Activated T-helper 2 cell treated with anti-CD3 and anti-CD28 coated beads, Interferon-gamma antibody, Interleukin-2, Interleukin-4, amounts not matched to agents 10 μg/mL and 5 μg/mL and 100 μg/mL, durations not matched to agents 14 hours and 24 hours and 36 hours (primary cell): ENCODE results near the gene PMPCB. TPM values are rescaled to one million over a fixed set of nuclear protein-coding genes. Genes with fewer than 3 reads are reported as not detected.

ENCODE experiments used
- DNase-seq: peaks from one replicate; pipeline ENCODE4 v3.0.0; 2021; ENCODE audit warnings: low spot score
- H3K27ac Mint-ChIP-seq: one replicate; pipeline ENCODE4 v1.8.0; 2021; ENCODE audit warnings: mixed read lengths
- H3K27me3 Mint-ChIP-seq: one replicate; pipeline ENCODE4 v1.8.0; 2021; ENCODE audit warnings: low read depth, mixed read lengths
- H3K36me3 Mint-ChIP-seq: one replicate; pipeline ENCODE4 v1.8.0; 2021; ENCODE audit warnings: low read depth, mixed read lengths
- H3K4me1 Mint-ChIP-seq: one replicate; pipeline ENCODE4 v1.8.0; 2021; ENCODE audit warnings: low read depth, mixed read lengths
- H3K4me3 Mint-ChIP-seq: one replicate; pipeline ENCODE4 v1.8.0; 2021; ENCODE audit warnings: low read depth, mild to moderate bottlenecking, moderate library complexity, mixed read lengths
- H3K9me3 Mint-ChIP-seq: one replicate; pipeline ENCODE4 v1.8.0; 2021; ENCODE audit warnings: mixed read lengths
- intact Hi-C: fragments of 100-400 bp; cut with micrococcal nuclease; formaldehyde crosslinking; loops from one replicate; pipeline ENCODE4 v1.15.1; 2023
- total RNA-seq: library from RNA; stranded (reverse); gene quantifications from 2 replicates; pipeline ENCODE4 v1.2.3, GENCODE V29; 2022

The PMPCB gene
- total RNA-seq, 1 donor from 2014 or later, result 69.2 TPM

- intact Hi-C loops, result no loop called here
These were observed 5.1 kb upstream of the PMPCB start for GRCh38 chr7:103292122-103292521.

GRCh38 chr7:103293526-103293925 lies 3.7 kb upstream of the PMPCB start:
- H3K4me3 Mint-ChIP-seq, result no peak overlapping the region
- DNase-seq, result no peak
- no peak overlapping the region for H3K27ac Mint-ChIP-seq
- peaks cover 17% of the 10 kb centered on the region for H3K27me3 Mint-ChIP-seq
- no peaks in the 10 kb centered on the region for H3K9me3 Mint-ChIP-seq
- H3K36me3 Mint-ChIP-seq, result peaks cover 7% of the 10 kb centered on the region
- peaks cover 14% of the 10 kb centered on the region for H3K4me1 Mint-ChIP-seq
- intact Hi-C loops, result no loop called here

More at GRCh38 chr7:103292122-103292521, 5.1 kb upstream of the PMPCB start:
- Mint-ChIP-seq H3K4me1 (peaks cover 6% of the 10 kb centered on the region), H3K27ac (no peak overlapping the region), H3K27me3 (peaks cover 22% of the 10 kb centered on the region), H3K36me3 (no peaks in the 10 kb centered on the region), H3K4me3 (no peak overlapping the region), H3K9me3 (no peaks in the 10 kb centered on the region)
- DNase-seq, result no peak

GRCh38 chr7:103297837-103298179 lies 573 bp downstream of the PMPCB start:
- peaks cover 27% of the 10 kb centered on the region for H3K4me1 Mint-ChIP-seq
- peaks cover 44% of the 10 kb centered on the region for H3K36me3 Mint-ChIP-seq
- H3K27me3 Mint-ChIP-seq, result peaks cover 5% of the 10 kb centered on the region
- H3K4me3 Mint-ChIP-seq, result peak overlapping the region; percentile 99
- peak overlapping the region; percentile 92 for H3K27ac Mint-ChIP-seq
- H3K9me3 Mint-ChIP-seq, result no peaks in the 10 kb centered on the region
- intact Hi-C loops, result loop anchor here (2.0 to 5.0 kb wide), 2 partner anchors 49 to 109 kb away; partner anchors contain the start of gene PSMC2
- no peak for DNase-seq

- Mint-ChIP-seq H3K27ac (no peak overlapping the region), H3K36me3 (peaks cover 60% of the 10 kb centered on the region), H3K27me3 (no peaks in the 10 kb centered on the region), H3K4me1 (peaks cover 30% of the 10 kb centered on the region), H3K4me3 (no peak overlapping the region), H3K9me3 (no peaks in the 10 kb centered on the region)
- intact Hi-C loops, result loop anchor here (2.0 to 5.0 kb wide), 2 partner anchors 48 to 107 kb away; partner anchors contain the start of gene PSMC2
- no peak for DNase-seq
These were observed 2.4 kb downstream of the PMPCB start for GRCh38 chr7:103299660-103300059.

- Mint-ChIP-seq H3K4me1 (peaks cover 34% of the 10 kb centered on the region), H3K36me3 (peaks cover 71% of the 10 kb centered on the region), H3K4me3 (no peak overlapping the region), H3K27me3 (no peaks in the 10 kb centered on the region), H3K9me3 (no peaks in the 10 kb centered on the region), H3K27ac (no peak overlapping the region)
- intact Hi-C loops, result no loop called here
- no peak for DNase-seq
These were observed 4.2 kb downstream of the PMPCB start for GRCh38 chr7:103301441-103301840.

GRCh38 chr7:103307503-103308231 lies 10.4 kb downstream of the PMPCB start:
- Mint-ChIP-seq H3K4me1 (peaks cover 8% of the 10 kb centered on the region), H3K27me3 (no peaks in the 10 kb centered on the region), H3K4me3 (no peak overlapping the region), H3K9me3 (no peaks in the 10 kb centered on the region), H3K36me3 (peaks cover 74% of the 10 kb centered on the region), H3K27ac (no peak overlapping the region)
- no peak for DNase-seq
- intact Hi-C loops, result no loop called here

- no peaks in the 10 kb centered on the region for H3K27me3 Mint-ChIP-seq
These were observed 17.6 kb downstream of the PMPCB start for GRCh38 chr7:103314852-103315251.

GRCh38 chr7:103316380-103316941 lies 19.2 kb downstream of the PMPCB start:
- intact Hi-C loops, result loop anchor here (5.0 kb wide), 1 partner anchor 41 kb away; no protein-coding TSS in a partner anchor
- H3K27ac Mint-ChIP-seq, result no peak overlapping the region
- no peaks in the 10 kb centered on the region for H3K27me3 Mint-ChIP-seq
- no peaks in the 10 kb centered on the region for H3K9me3 Mint-ChIP-seq
- peaks cover 7% of the 10 kb centered on the region for H3K4me1 Mint-ChIP-seq
- H3K4me3 Mint-ChIP-seq, result no peak overlapping the region
- peaks cover 80% of the 10 kb centered on the region for H3K36me3 Mint-ChIP-seq
- no peak for DNase-seq

More at GRCh38 chr7:103314852-103315251, 17.6 kb downstream of the PMPCB start:
- Mint-ChIP-seq H3K4me3 (no peak overlapping the region), H3K36me3 (peaks cover 86% of the 10 kb centered on the region), H3K9me3 (no peaks in the 10 kb centered on the region), H3K27ac (no peak overlapping the region), H3K4me1 (peaks cover 7% of the 10 kb centered on the region)
- intact Hi-C loops, result loop anchor here (5.0 kb wide), 1 partner anchor 42 kb away; no protein-coding TSS in a partner anchor
- DNase-seq, result no peak

- Mint-ChIP-seq H3K4me1 (peaks cover 7% of the 10 kb centered on the region), H3K36me3 (peaks cover 78% of the 10 kb centered on the region)
These were observed 19.8 kb downstream of the PMPCB start for GRCh38 chr7:103317009-103317408.

GRCh38 chr7:103325744-103326143 lies 28.5 kb downstream of the PMPCB start:
- H3K27me3 Mint-ChIP-seq, result no peaks in the 10 kb centered on the region
- no peak overlapping the region for H3K4me3 Mint-ChIP-seq
- H3K4me1 Mint-ChIP-seq, result peaks cover 17% of the 10 kb centered on the region
- DNase-seq, result no peak
- H3K9me3 Mint-ChIP-seq, result no peaks in the 10 kb centered on the region
- intact Hi-C loops, result loop anchor here (2.0 kb wide), 1 partner anchor 19 kb away; the partner anchor contains the start of gene DNAJC2
- peak overlapping the region; percentile 65 for H3K27ac Mint-ChIP-seq
- H3K36me3 Mint-ChIP-seq, result peaks cover 56% of the 10 kb centered on the region

More at GRCh38 chr7:103317009-103317408, 19.8 kb downstream of the PMPCB start:
- no peak for DNase-seq
- Mint-ChIP-seq H3K27ac (no peak overlapping the region), H3K27me3 (no peaks in the 10 kb centered on the region), H3K9me3 (no peaks in the 10 kb centered on the region), H3K4me3 (no peak overlapping the region)
- intact Hi-C loops, result loop anchor here (5.0 kb wide), 1 partner anchor 40 kb away; no protein-coding TSS in a partner anchor

- Mint-ChIP-seq H3K36me3 (peaks cover 67% of the 10 kb centered on the region), H3K9me3 (no peaks in the 10 kb centered on the region), H3K4me1 (peaks cover 15% of the 10 kb centered on the region), H3K27me3 (no peaks in the 10 kb centered on the region), H3K27ac (peak overlapping the region; percentile 11), H3K4me3 (no peak overlapping the region)
- intact Hi-C loops, result no loop called here
- DNase-seq, result no peak
These were observed 39.5 kb downstream of the PMPCB start for GRCh38 chr7:103336761-103337160.

GRCh38 chr7:103338864-103339263 lies 41.6 kb downstream of the PMPCB start:
- Mint-ChIP-seq H3K4me3 (no peak overlapping the region), H3K36me3 (peaks cover 62% of the 10 kb centered on the region), H3K4me1 (peaks cover 18% of the 10 kb centered on the region), H3K27me3 (no peaks in the 10 kb centered on the region), H3K9me3 (no peaks in the 10 kb centered on the region), H3K27ac (no peak overlapping the region)
- intact Hi-C loops, result no loop called here
- no peak for DNase-seq

GRCh38 chr7:103341466-103341865 lies 44.2 kb downstream of the PMPCB start:
- no peak for DNase-seq
- Mint-ChIP-seq H3K9me3 (no peaks in the 10 kb centered on the region), H3K4me1 (peaks cover 28% of the 10 kb centered on the region), H3K27me3 (no peaks in the 10 kb centered on the region), H3K27ac (no peak overlapping the region), H3K4me3 (no peak overlapping the region), H3K36me3 (peaks cover 58% of the 10 kb centered on the region)
- intact Hi-C loops, result loop anchor here (5.0 kb wide), 2 partner anchors 194 to 866 kb away; partner anchors contain the start of genes NAPEPLD and ORC5
